Activated T-cell treated with anti-CD3 and anti-CD28 coated beads for 48 hours (primary cell): Measurements from ENCODE around the gene SGIP1.
"Not testable (repeated sequence)": the region's sequence is repeated elsewhere in the genome, so short reads cannot be mapped to it uniquely, and the experiment has no call there.

ENCODE experiments used
- DNase-seq: peaks from one replicate; pipeline ENCODE4 v3.0.0-alpha.2; 2020; ENCODE audit warnings: low read depth

SGIP1 gene

GRCh38 chr1:66556161-66556611, 22.2 kb downstream of the SGIP1 start:
- no peak for DNase-seq

- no peak for DNase-seq
Observed at GRCh38 chr1:66557157-66557556, 23.2 kb downstream of the SGIP1 start.

- DNase-seq: no peak
Observed at GRCh38 chr1:66559517-66559916, 25.6 kb downstream of the SGIP1 start.

- no peak for DNase-seq
Observed at GRCh38 chr1:66562561-66562960, 28.6 kb downstream of the SGIP1 start.

- no peak for DNase-seq
Observed at GRCh38 chr1:66563094-66563800, 29.3 kb downstream of the SGIP1 start.

- no peak for DNase-seq
Observed at GRCh38 chr1:66563941-66564630, 30.1 kb downstream of the SGIP1 start.

GRCh38 chr1:66570196-66570595, 36.2 kb downstream of the SGIP1 start:
- DNase-seq: no peak

- DNase-seq: no peak
Observed at GRCh38 chr1:66571789-66572188, 37.8 kb downstream of the SGIP1 start.

- no peak for DNase-seq
Observed at GRCh38 chr1:66575739-66576138, 41.8 kb downstream of the SGIP1 start.

- no peak for DNase-seq
Observed at GRCh38 chr1:66576645-66577044, 42.7 kb downstream of the SGIP1 start.

- DNase-seq: no peak
Observed at GRCh38 chr1:66578841-66579240, 44.9 kb downstream of the SGIP1 start.

GRCh38 chr1:66580081-66580480, 46.1 kb downstream of the SGIP1 start:
- no peak for DNase-seq

- DNase-seq: no peak
Observed at GRCh38 chr1:66583021-66583420, 49.1 kb downstream of the SGIP1 start.

GRCh38 chr1:66585002-66585401, 51.0 kb downstream of the SGIP1 start:
- no peak for DNase-seq

GRCh38 chr1:66589326-66589725, 55.4 kb downstream of the SGIP1 start:
- DNase-seq: no peak

- not testable (repeated sequence) for DNase-seq
Observed at GRCh38 chr1:66592106-66592507, 58.2 kb downstream of the SGIP1 start.

GRCh38 chr1:66596191-66596590, 62.2 kb downstream of the SGIP1 start:
- no peak for DNase-seq

- DNase-seq: no peak
Observed at GRCh38 chr1:66597500-66597899, 63.5 kb downstream of the SGIP1 start.

- no peak for DNase-seq
Observed at GRCh38 chr1:66598670-66599069, 64.7 kb downstream of the SGIP1 start.

GRCh38 chr1:66599346-66599745, 65.4 kb downstream of the SGIP1 start:
- DNase-seq: no peak

- no peak for DNase-seq
Observed at GRCh38 chr1:66599899-66600737, 66.2 kb downstream of the SGIP1 start.

- DNase-seq: no peak
Observed at GRCh38 chr1:66605419-66605997, 71.6 kb downstream of the SGIP1 start.
